H1 (cell line): Measurements from ENCODE around the gene YOD1. TPM values are rescaled to one million over a fixed set of nuclear protein-coding genes. Genes with fewer than 3 reads are reported as not detected.

Experiments
- CTCF ChIA-PET: fragments of 300-600 bp; sonication (Branson Sonifier 250); formaldehyde crosslinking; loops from one replicate; lab custom pipeline; 2021; ENCODE audit not compliant: partially characterized antibody; lab: Charles Lee
- POLR2A ChIA-PET: fragments of 300-600 bp; sonication (Branson Sonifier 250); formaldehyde crosslinking; loops from one replicate; lab custom pipeline; 2021; ENCODE audit warnings: inconsistent platforms; ENCODE audit not compliant: partially characterized antibody; lab: Charles Lee
- DNase-seq, 2 experiments: peaks; one replicate each; pipeline versions ENCODE4 v3.0.0 to v3.0.0-alpha.2; 2010 to 2022; ENCODE audit warnings: low spot score in 2 of 2, low read depth in 1 of 2, mixed read lengths in 1 of 2
- FAIRE-seq: peaks from 2 replicates; lab custom pipeline; 2011; peaks lifted over from hg19 to GRCh38; lab: Jason Lieb, UNC
- H2AFZ ChIP-seq: 2 replicates; pipeline ENCODE4 v1.8.1; 2012; ENCODE audit warnings: low read length, inconsistent platforms
- H2AK5ac ChIP-seq: 2 replicates; pipeline ENCODE4 v1.6.1; 2013; ENCODE audit warnings: low read depth, low read length
- H2BK120ac ChIP-seq: replicated peaks from 2 replicates; pipeline ENCODE3; 2013; ENCODE audit warnings: low read depth, low read length, inconsistent platforms
- H2BK12ac ChIP-seq: 2 replicates; pipeline ENCODE4 v1.6.1; 2013; ENCODE audit warnings: low read depth, low read length
- H2BK15ac ChIP-seq: 2 replicates; pipeline ENCODE4 v1.6.1; 2013; ENCODE audit warnings: low read length
- H2BK20ac ChIP-seq: 2 replicates; pipeline ENCODE4 v1.6.1; 2013; ENCODE audit warnings: low read length
- H2BK5ac ChIP-seq: 2 replicates; pipeline ENCODE4 v1.6.1; 2013; ENCODE audit warnings: low read depth, low read length
- H3K14ac ChIP-seq: 2 replicates; pipeline ENCODE4 v1.6.1; 2013; ENCODE audit warnings: inconsistent platforms; ENCODE audit not compliant: insufficient read length
- H3K18ac ChIP-seq: 2 replicates; pipeline ENCODE4 v1.6.1; 2013; ENCODE audit warnings: low read length; ENCODE audit errors: extremely low read depth
- H3K23ac ChIP-seq: 2 replicates; pipeline ENCODE4 v1.6.1; 2013; ENCODE audit warnings: inconsistent platforms; ENCODE audit not compliant: insufficient read length
- H3K23me2 ChIP-seq: 2 replicates; pipeline ENCODE4 v1.6.1; 2013; ENCODE audit warnings: low read depth, low read length
- H3K27ac ChIP-seq: 2 replicates; pipeline ENCODE4 v1.6.1; 2011; ENCODE audit warnings: low read depth, low read length, inconsistent platforms
- H3K27me3 ChIP-seq, 4 experiments: replicated peaks in 1 of 4; 1 replicate in 1 of 4; 2 replicates in 3 of 4; pipeline versions ENCODE4 v1.6.1 to v1.8.1; 2011 to 2013; ENCODE audit warnings: low read length in 3 of 4, mild to moderate bottlenecking in 3 of 4, inconsistent platforms in 2 of 4, mixed read lengths in 2 of 4, moderate library complexity in 1 of 4; ENCODE audit not compliant: control insufficient read depth in 3 of 4, insufficient read depth in 3 of 4; ENCODE audit errors: extremely low read depth in 1 of 4
- H3K36me3 ChIP-seq, 4 experiments: 2 replicates each; pipeline versions ENCODE4 v1.6.1 to v1.8.1; 2011 to 2013; ENCODE audit warnings: mild to moderate bottlenecking in 4 of 4, low read length in 3 of 4, moderate library complexity in 2 of 4, control low read depth in 1 of 4, inconsistent platforms in 1 of 4; ENCODE audit not compliant: insufficient read depth in 4 of 4, control insufficient read depth in 2 of 4
- H3K4ac ChIP-seq: replicated peaks from 2 replicates; pipeline ENCODE3; 2013; ENCODE audit warnings: low read length, low read depth, mixed read lengths, inconsistent platforms; ENCODE audit not compliant: insufficient read length
- H3K4me1 ChIP-seq, 4 experiments: replicated peaks in 1 of 4; 1 replicate in 1 of 4; 2 replicates in 3 of 4; pipeline versions ENCODE4 v1.6.1 to v1.8.1; 2011 to 2013; ENCODE audit warnings: low read length in 3 of 4, inconsistent platforms in 2 of 4, mixed read lengths in 1 of 4; ENCODE audit not compliant: insufficient read depth in 4 of 4, control insufficient read depth in 3 of 4
- H3K4me2 ChIP-seq, 2 experiments: 2 replicates each; pipeline versions ENCODE4 v1.6.1 to v1.8.1; 2011 to 2013; ENCODE audit warnings: low read depth in 2 of 2, low read length in 2 of 2, control low read depth in 1 of 2, inconsistent platforms in 1 of 2, mild to moderate bottlenecking in 1 of 2; ENCODE audit not compliant: insufficient read depth in 1 of 2
- H3K4me3 ChIP-seq, 4 experiments: fragments of 200-600, 300-600 bp in 1 of 4; sonication (generic), shearing (Covaris generic), sonication (Bioruptor Twin) in 1 of 4; 2 replicates each; pipeline versions ENCODE4 v1.5.1 to v1.8.1; 2011 to 2016; ENCODE audit warnings: low read length in 4 of 4, low read depth in 3 of 4, control low read depth in 2 of 4, inconsistent platforms in 2 of 4, mild to moderate bottlenecking in 2 of 4, mixed read lengths in 1 of 4, moderate library complexity in 1 of 4; ENCODE audit not compliant: insufficient read depth in 2 of 4; ENCODE audit errors: extremely low read depth in 1 of 4
- H3K56ac ChIP-seq: replicated peaks from 2 replicates; pipeline ENCODE3; 2013; ENCODE audit warnings: low read depth, mild to moderate bottlenecking, mixed read lengths, low read length, inconsistent platforms; ENCODE audit not compliant: insufficient read length
- H3K79me1 ChIP-seq: 2 replicates; pipeline ENCODE4 v1.6.1; 2013; ENCODE audit warnings: low read depth, low read length, control low read depth
- H3K79me2 ChIP-seq, 2 experiments: 2 replicates each; pipeline versions ENCODE4 v1.6.1 to v1.8.1; 2012 to 2013; ENCODE audit warnings: low read length in 2 of 2, mild to moderate bottlenecking in 2 of 2, inconsistent platforms in 1 of 2; ENCODE audit not compliant: insufficient read depth in 2 of 2, control insufficient read depth in 1 of 2
- H3K9ac ChIP-seq, 4 experiments: replicated peaks in 1 of 4; 1 replicate in 1 of 4; 2 replicates in 3 of 4; pipeline versions ENCODE4 v1.6.1 to v1.8.1; 2011 to 2013; ENCODE audit warnings: low read depth in 3 of 4, low read length in 3 of 4, control low read depth in 2 of 4, mild to moderate bottlenecking in 2 of 4, moderate library complexity in 2 of 4, inconsistent platforms in 1 of 4; ENCODE audit errors: extremely low read depth in 1 of 4
- H3K9me3 ChIP-seq, 2 experiments: 2 replicates each; pipeline versions ENCODE4 v1.6.1 to v1.8.1; 2012 to 2013; ENCODE audit warnings: mild to moderate bottlenecking in 2 of 2, moderate library complexity in 2 of 2, control low read depth in 1 of 2, inconsistent platforms in 1 of 2, low read depth in 1 of 2, low read length in 1 of 2, mixed read lengths in 1 of 2; ENCODE audit not compliant: insufficient read depth in 2 of 2
- H4K20me1 ChIP-seq, 2 experiments: replicated peaks in 1 of 2; 2 replicates each; pipeline versions ENCODE3 to v1.8.1; 2011 to 2013; ENCODE audit warnings: inconsistent platforms in 2 of 2, low read length in 2 of 2, mild to moderate bottlenecking in 1 of 2; ENCODE audit not compliant: insufficient read depth in 2 of 2, control insufficient read depth in 1 of 2
- H4K5ac ChIP-seq: 2 replicates; pipeline ENCODE4 v1.6.1; 2013; ENCODE audit warnings: low read length, low read depth, mixed read lengths, inconsistent platforms; ENCODE audit not compliant: insufficient read length
- H4K8ac ChIP-seq: 2 replicates; pipeline ENCODE4 v1.8.0; 2013; ENCODE audit warnings: mild to moderate bottlenecking, moderate library complexity, low read length, inconsistent platforms; ENCODE audit not compliant: insufficient read depth; ENCODE audit errors: extremely low read depth
- H4K91ac ChIP-seq: replicated peaks from 2 replicates; pipeline ENCODE3; 2013; ENCODE audit warnings: low read length, mixed read lengths, inconsistent platforms; ENCODE audit not compliant: insufficient read length
- HDAC2 ChIP-seq, 2 experiments: fragments of 300-600 bp in 1 of 2; sonication (generic) in 1 of 2; IDR thresholded peaks; 2 replicates each; pipeline ENCODE4 v1.6.1; 2011 to 2012; ENCODE audit warnings: low read depth in 2 of 2, low read length in 2 of 2, mild to moderate bottlenecking in 2 of 2, moderate library complexity in 2 of 2, borderline replicate concordance in 1 of 2, inconsistent platforms in 1 of 2
- JUND ChIP-seq: IDR thresholded peaks from 2 replicates; pipeline ENCODE4 v1.6.1; 2011; ENCODE audit warnings: mild to moderate bottlenecking, improper control_type of control experiment, low read length
- SIX5 ChIP-seq: IDR thresholded peaks from 2 replicates; pipeline ENCODE4 v1.6.1; 2011; ENCODE audit warnings: mild to moderate bottlenecking, low read depth, low read length
- WGBS, 2 experiments: shearing (Covaris generic) in 1 of 2; methylation state at CpG; one replicate each; pipeline versions ENCODE4 v1.1.6 to v1.1.7; 2013 to 2015; ENCODE audit warnings: low lambda C conversion rate in 2 of 2, mixed read lengths in 2 of 2, inconsistent platforms in 1 of 2, low coverage in 1 of 2, missing lambda C conversion rate in 1 of 2; ENCODE audit not compliant: insufficient replicate concordance in 2 of 2, insufficient coverage in 1 of 2, insufficient read length in 1 of 2; ENCODE audit errors: extremely low coverage in 1 of 2, missing lambda C conversion rate in 1 of 2; 5-methylcytosine and 5-hydroxymethylcytosine counted together
- polyA plus RNA-seq, 7 experiments: library from polyadenylated mRNA; depleted of rRNA in 3 of 7; stranded (reverse) in 5 of 7; unstranded in 2 of 7; fragments of >200 nt in 5 of 7; fragments of 200-250 nt in 2 of 7; gene quantifications; 1 replicate in 5 of 7; 2 replicates in 1 of 7; 4 replicates in 1 of 7; pipeline versions ENCODE4 v1.2.1 to v1.2.3, GENCODE V29; 2011 to 2013; ENCODE audit warnings: missing spikeins in 2 of 7, mixed read lengths in 2 of 7
- total RNA-seq: library from RNA; stranded (reverse); fragmentation: NEBNext Ultra II Directional; extraction: Animal tissue kit (Norgen Biotek cat#: 25700); gene quantifications from 2 replicates; pipeline ENCODE4 v1.2.1, GENCODE V29; 2021

YOD1 gene
- total and polyA plus RNA-seq, 2 of the 8 experiments (the other 6 are each of a cell fraction or from before 2014, with no cell fraction given), result 1.9 to 11.8 TPM

DNA sequence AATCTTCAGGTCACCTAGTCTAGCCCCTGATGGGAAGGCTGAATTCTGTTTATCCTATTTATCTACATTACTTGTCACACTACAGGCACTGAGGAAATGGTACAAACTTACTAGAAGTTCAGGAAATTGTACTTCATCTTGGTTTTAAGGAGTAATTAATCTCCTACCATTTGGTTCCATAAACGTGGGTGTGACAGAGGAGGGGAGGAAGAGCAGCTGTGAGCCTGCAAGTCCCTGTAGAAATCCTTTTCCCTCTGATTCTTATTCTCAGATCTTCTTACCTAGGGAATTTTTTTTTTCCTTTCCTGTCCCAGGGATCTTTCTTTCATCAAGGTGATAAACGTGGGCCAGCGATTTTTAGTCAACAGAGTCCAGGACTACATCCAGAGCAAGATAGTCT is 16.2 kb upstream of the YOD1 start:
- Histone ChIP-seq H3K27ac (no peak overlapping the region), H3K79me2 (no peaks in the 10 kb centered on the region), H3K14ac (no peak overlapping the region), H4K5ac (no peak overlapping the region), H4K20me1 (peaks cover 0 to 2% of the 10 kb centered on the region in 2 experiments), H3K9ac (no peak overlapping the region), H3K79me1 (0 out of 2 replicates have a peak, but pooled peaks cover 2% of the 10 kb centered on the region), H4K91ac (no peak overlapping the region), H3K18ac (no peak overlapping the region), H3K9me3 (no peaks in the 10 kb centered on the region), H3K4me2 (no peak overlapping the region), H3K27me3 (no peaks in the 10 kb centered on the region), H2BK12ac (no peak overlapping the region), H3K36me3 (peaks cover 3 to 52% (median 34%) of the 10 kb centered on the region in 4 experiments), H3K4ac (no peak overlapping the region), H4K8ac (no peak overlapping the region), H2BK5ac (no peak overlapping the region), H2BK20ac (no peak overlapping the region), H2AK5ac (no peak overlapping the region), H3K23ac (no peak overlapping the region), H3K4me1 (no peaks in the 10 kb centered on the region), H3K23me2 (no peaks in the 10 kb centered on the region), H3K56ac (no peak overlapping the region), H2AFZ (no peak overlapping the region), H3K4me3 (no peak overlapping the region), H2BK15ac (no peak overlapping the region), H2BK120ac (no peak overlapping the region)
- POLR2A ChIA-PET, result interaction anchor here (0.9 kb wide), 1 partner anchor 13 kb away, joined by 3 read pairs; no protein-coding TSS in a partner anchor
- FAIRE-seq (no peak), DNase-seq (no peak)
- CTCF ChIA-PET, result interaction anchor here (1.2 to 1.5 kb wide), 3 partner anchors 8 to 17 kb away, joined by 3 to 5 read pairs (median 4); no protein-coding TSS in a partner anchor
- WGBS, 2 experiments, result 84% methylated on average over 3 of the region's 3 CpGs; no CpG with 5 or more reads in 1 of the 2 experiments
- TF ChIP-seq SIX5 (no peak), JUND (no peak), HDAC2 (IDR thresholded peaks at IDR 0.05; ENCODE audit: borderline replicate concordance in 1 of 2, low read depth in 2 of 2, low read length in 2 of 2) (no peak)
